Kidney (tissue), 14 donors: ENCODE data around the gene GPN3. TPM values are rescaled to one million over a fixed set of nuclear protein-coding genes. Genes with fewer than 3 reads are reported as not detected.
"Not testable (repeated sequence)": the region's sequence is repeated elsewhere in the genome, so short reads cannot be mapped to it uniquely, and the experiment has no call there.

Experiments used
- DNase-seq, 5 donors: peaks; one replicate each; pipeline ENCODE4 v3.0.0-alpha.2; 2013 to 2020
- FAIRE-seq: peaks from 2 replicates; lab custom pipeline; 2012; peaks lifted over from hg19 to GRCh38; lab: Jason Lieb, UNC
- H3K27ac ChIP-seq, 2 donors: one replicate each; pipeline ENCODE4 v1.7.0; 2013; ENCODE audit warnings: low read depth in 2 of 2, low read length in 2 of 2, inconsistent platforms in 1 of 2
- H3K27me3 ChIP-seq: one replicate; pipeline ENCODE4 v1.7.1; 2013; ENCODE audit warnings: low read length, inconsistent platforms; ENCODE audit not compliant: control insufficient read depth, insufficient read depth
- H3K36me3 ChIP-seq, 3 donors: one replicate each; pipeline versions ENCODE4 v1.7.0 to v1.7.1; 2013; ENCODE audit warnings: low read length in 3 of 3, control low read depth in 1 of 3, inconsistent platforms in 1 of 3; ENCODE audit not compliant: insufficient read depth in 3 of 3, control insufficient read depth in 2 of 3
- H3K4me1 ChIP-seq, 3 donors: one replicate each; pipeline versions ENCODE4 v1.7.0 to v1.7.1; 2013; ENCODE audit warnings: low read length in 3 of 3, inconsistent platforms in 1 of 3, low read depth in 1 of 3; ENCODE audit not compliant: control insufficient read depth in 2 of 3, insufficient read depth in 2 of 3
- H3K4me3 ChIP-seq, 3 donors: one replicate each; pipeline versions ENCODE4 v1.7.0 to v1.8.1; 2013; ENCODE audit warnings: low read length in 3 of 3, control low read depth in 1 of 3, inconsistent platforms in 1 of 3
- H3K9ac ChIP-seq, 3 donors: one replicate each; pipeline versions ENCODE4 v1.7.0 to v1.7.1; 2013; ENCODE audit warnings: low read length in 3 of 3, control low read depth in 1 of 3, inconsistent platforms in 1 of 3
- H3K9me3 ChIP-seq, 3 donors: one replicate each; pipeline versions ENCODE4 v1.7.0 to v1.7.1; 2013; ENCODE audit warnings: low read length in 3 of 3, control low read depth in 1 of 3, inconsistent platforms in 1 of 3; ENCODE audit not compliant: control insufficient read depth in 2 of 3, insufficient read depth in 1 of 3
- CTCF ChIP-seq: IDR thresholded peaks from 3 replicates; pipeline ENCODE4 v1.5.1; 2012; ENCODE audit warnings: mild to moderate bottlenecking, moderate library complexity, borderline replicate concordance; ENCODE audit not compliant: insufficient read depth; ENCODE audit errors: extremely low read depth
- intact Hi-C: fragments of 100-400 bp; cut with DNase I; formaldehyde crosslinking; loops from one replicate; pipeline ENCODE4 v1.11.1; 2022
- polyA plus RNA-seq: library from polyadenylated mRNA; stranded (reverse); fragments of 350-450 nt; fragmentation: Illumina TruSeq; extraction: RNeasy Lipid Tissue Mini Kit (QIAGEN cat#74804); gene quantifications from one replicate; pipeline ENCODE4 v1.2.3, GENCODE V29; 2014; ENCODE audit warnings: low read depth, low replicate concordance; ENCODE audit not compliant: insufficient read depth
- total RNA-seq: library from RNA; stranded (reverse); fragmentation: NEBNext Ultra II Directional; extraction: Animal tissue kit (Norgen Biotek cat#: 25700); gene quantifications from one replicate; pipeline ENCODE4 v1.2.1, GENCODE V29; 2021
- donor health status: control.
- donor health status: control.
- donor health status: control.
- donor health status: control.
- donor health status: control.
- donor health status: DM: yes; HTN: yes; CAD: no.
- donor health status: Normal renal cell carcinoma (clear cell type).

Gene GPN3
- total and polyA plus RNA-seq, 2 donors from 2014 or later, result 27.4 to 31.3 TPM

DNA sequence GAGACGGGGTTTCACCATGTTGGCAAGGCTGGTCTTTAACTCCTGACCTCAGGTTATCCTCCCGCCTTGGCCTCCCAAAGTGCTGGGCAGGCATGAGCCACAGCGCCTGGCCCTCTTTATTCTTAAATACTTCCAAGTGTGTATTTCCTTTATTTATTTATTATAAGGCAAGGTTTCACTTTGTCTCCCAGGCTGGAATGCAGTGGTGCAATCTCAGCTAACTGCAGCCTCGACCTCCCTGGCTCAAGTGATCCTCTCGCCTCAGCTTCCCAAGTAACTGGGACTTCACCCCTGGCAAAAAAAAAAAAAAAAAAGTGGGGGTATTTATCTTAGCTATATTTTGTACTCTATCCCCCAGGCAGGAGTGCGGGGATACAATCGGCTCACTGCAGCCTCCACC, 7.4 kb upstream of the GPN3 start:
- Histone ChIP-seq H3K27ac (no peak overlapping the region), H3K9ac (no peak overlapping the region), H3K9me3 (no peaks in the 10 kb centered on the region), H3K4me1 (no peaks in the 10 kb centered on the region), H3K27me3 (no peaks in the 10 kb centered on the region), H3K4me3 (no peak overlapping the region), H3K36me3 (no peaks in the 10 kb centered on the region)
- no peak for FAIRE-seq
- TF ChIP-seq CTCF, result no peak
- intact Hi-C loops, result no loop called here
- no peak for DNase-seq

GRCh38 chr12:110467847-110468213, 227 bp downstream of the GPN3 start:
- no peak for TF ChIP-seq CTCF
- Histone ChIP-seq H3K9ac (peak overlapping the region; percentile 13 to 95 (median 94)), H3K27ac (peak overlapping the region; percentile 47 to 76), H3K4me1 (peaks cover 0 to 10% (median 3%) of the 10 kb centered on the region in 3 donors), H3K9me3 (no peaks in the 10 kb centered on the region), H3K27me3 (no peaks in the 10 kb centered on the region), H3K4me3 (peak overlapping the region; percentile 89 to 93 (median 92)), H3K36me3 (peaks cover 2 to 9% (median 2%) of the 10 kb centered on the region in 3 donors)
- intact Hi-C loops, result no loop called here
- no peak for FAIRE-seq
- no peak for DNase-seq

DNA sequence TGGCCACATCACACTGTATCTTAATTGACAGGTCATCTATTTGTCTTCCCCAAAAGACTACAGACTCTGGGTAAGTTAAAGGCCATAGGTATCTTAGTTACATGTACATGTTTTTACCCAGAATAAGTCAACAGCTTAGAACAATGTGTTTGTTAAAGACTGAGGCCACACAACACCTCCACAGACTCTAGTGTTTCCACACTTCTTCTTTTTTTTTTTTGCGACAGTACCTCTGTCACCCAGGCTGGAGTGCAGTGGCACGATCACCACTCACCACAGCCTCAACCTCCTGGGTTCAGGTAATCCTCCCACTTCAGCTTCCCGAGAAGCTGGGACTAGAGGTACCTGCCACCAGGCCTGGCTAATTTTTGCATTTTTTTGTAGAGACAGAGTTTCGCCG, 1.3 kb downstream of the GPN3 start:
- peaks cover 0 to 10% (median 3%) of the 10 kb centered on the region in 3 donors for H3K4me1 ChIP-seq
- no peak overlapping the region for H3K4me3 ChIP-seq
- no peak overlapping the region for H3K27ac ChIP-seq
- intact Hi-C loops, result no loop called here
- DNase-seq (no peak), FAIRE-seq (no peak)
- no peak overlapping the region for H3K9ac ChIP-seq
- no peaks in the 10 kb centered on the region for H3K9me3 ChIP-seq
- peaks cover 2 to 12% (median 2%) of the 10 kb centered on the region in 3 donors for H3K36me3 ChIP-seq
- no peak for TF ChIP-seq CTCF
- no peaks in the 10 kb centered on the region for H3K27me3 ChIP-seq

DNA sequence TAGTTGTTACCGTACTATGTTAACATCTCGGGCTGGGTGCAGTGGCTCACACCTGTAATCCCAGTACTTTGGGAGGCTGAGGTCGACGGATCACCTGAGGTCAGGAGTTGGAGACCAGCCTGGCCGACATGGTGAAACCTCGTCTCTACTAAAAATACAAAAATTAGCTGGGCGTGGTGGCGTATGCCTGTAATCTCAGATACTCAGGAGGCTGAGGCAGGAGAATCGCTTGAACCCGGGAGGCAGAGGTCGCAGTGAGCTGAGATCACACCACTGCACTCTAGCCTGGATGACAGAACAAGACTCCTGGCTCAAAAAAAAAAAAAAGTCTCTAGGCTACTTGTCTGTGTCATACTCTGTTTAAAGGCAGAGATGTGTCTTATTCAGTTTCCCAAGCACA, 2.3 kb downstream of the GPN3 start:
- FAIRE-seq, H3K9me3 ChIP-seq, H3K4me1 ChIP-seq, intact Hi-C loops, H3K4me3 ChIP-seq, H3K9ac ChIP-seq, H3K27me3 ChIP-seq, H3K27ac ChIP-seq, DNase-seq: not testable (repeated sequence)
- peaks cover 2 to 12% (median 2%) of the 10 kb centered on the region in 3 donors for H3K36me3 ChIP-seq
